Breast epithelium (tissue), 4 donors: Measurements from ENCODE around the gene GOLGA6B. TPM values are rescaled to one million over a fixed set of nuclear protein-coding genes. Genes with fewer than 3 reads are reported as not detected.
"Not testable (repeated sequence)": the region's sequence is repeated elsewhere in the genome, so short reads cannot be mapped to it uniquely, and the experiment has no call there.

Source experiments
- DNase-seq, 2 donors: peaks; one replicate each; pipeline ENCODE4 v3.0.0-alpha.2; 2019; ENCODE audit warnings: low spot score in 2 of 2
- H3K27ac ChIP-seq, 2 donors: fragments of 200-600 bp; sonication (generic) in 1 of 2; one replicate each; pipeline ENCODE4 v1.5.1; 2016 to 2019; ENCODE audit warnings: mild to moderate bottlenecking in 1 of 2
- H3K27me3 ChIP-seq, 2 donors: fragments of 200-600 bp; sonication (generic) in 1 of 2; one replicate each; pipeline versions ENCODE4 v1.5.1 to v1.6.0; 2017 to 2019; ENCODE audit warnings: control low read depth in 1 of 2, mild to moderate bottlenecking in 1 of 2
- H3K36me3 ChIP-seq: fragments of 200-600 bp; one replicate; pipeline ENCODE4 v1.5.1; 2019
- H3K4me1 ChIP-seq, 2 donors: fragments of 200-600 bp; sonication (generic); one replicate each; pipeline ENCODE4 v1.5.1; 2016 to 2019; ENCODE audit warnings: control low read depth in 1 of 2
- H3K4me3 ChIP-seq, 3 donors: fragments of 200-600 bp; sonication (generic); 1 replicate in 2 of 3; 2 replicates in 1 of 3; pipeline ENCODE4 v1.5.1; 2016 to 2019; ENCODE audit warnings: mild to moderate bottlenecking in 3 of 3, moderate library complexity in 2 of 3
- H3K9me3 ChIP-seq, 2 donors: fragments of 200-600 bp; sonication (generic) in 1 of 2; one replicate each; pipeline ENCODE4 v1.5.1; 2016 to 2019; ENCODE audit warnings: control low read depth in 1 of 2
- POLR2A ChIP-seq: fragments of 450-650 bp; IDR thresholded peaks from one replicate; pipeline ENCODE4 v1.6.1; 2016; ENCODE audit warnings: antibody characterized with exemption, mild to moderate bottlenecking, moderate library complexity
- POLR2AphosphoS5 ChIP-seq, 3 donors: sonication (generic); formaldehyde crosslinking; IDR thresholded peaks; one replicate each; pipeline ENCODE4 v1.6.1; 2017; ENCODE audit warnings: antibody characterized with exemption in 3 of 3
- intact Hi-C: fragments of 100-400 bp; cut with DNase I; formaldehyde crosslinking; loops from one replicate; pipeline ENCODE4 v1.15.1; 2023; ENCODE audit warnings: low total_unique reads
- total RNA-seq, 3 donors: library from RNA; depleted of rRNA; stranded (reverse); fragments of >200 nt; gene quantifications; one replicate each; pipeline ENCODE4 v1.1.0, GENCODE V29; 2016
- TF ChIP-seq, protein P1 (sequence below), 3 donors: fragments of 450-650 bp; IDR thresholded peaks; one replicate each; pipeline ENCODE4 v1.5.1; 2016 to 2017; ENCODE audit warnings: antibody characterized with exemption in 3 of 3, mild to moderate bottlenecking in 3 of 3, moderate library complexity in 3 of 3

The GOLGA6B gene, protein sequence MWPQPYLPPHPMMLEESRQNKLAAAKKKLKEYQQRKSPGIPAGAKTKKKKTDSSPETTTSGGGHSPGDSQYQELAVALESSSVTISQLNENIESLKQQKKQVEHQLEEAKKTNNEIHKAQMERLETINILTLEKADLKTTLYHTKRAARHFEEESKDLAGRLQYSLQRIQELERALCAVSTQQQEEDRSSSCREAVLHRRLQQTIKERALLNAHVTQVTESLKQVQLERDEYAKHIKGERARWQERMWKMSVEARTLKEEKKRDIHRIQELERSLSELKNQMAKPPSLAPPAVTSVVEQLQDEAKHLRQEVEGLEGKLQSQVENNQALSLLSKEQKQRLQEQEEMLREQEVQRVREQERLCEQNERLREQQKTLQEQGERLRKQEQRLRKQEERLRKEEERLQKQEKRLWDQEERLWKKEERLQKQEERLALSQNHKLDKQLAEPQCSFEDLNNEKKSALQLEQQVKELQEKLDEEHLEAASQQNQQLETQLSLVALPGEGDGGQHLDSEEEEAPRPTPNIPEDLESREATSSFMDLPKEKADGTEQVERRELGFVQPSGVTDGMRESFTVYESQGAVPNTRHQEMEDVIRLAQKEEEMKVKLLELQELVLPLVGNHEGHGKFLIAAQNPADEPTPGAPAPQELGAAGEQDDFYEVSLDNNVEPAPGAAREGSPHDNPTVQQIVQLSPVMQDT
- total RNA-seq: not detected

GRCh38 chr15:72654397-72654796 lies at the start of gene GOLGA6B:
Gene GOLGA6B, plus strand, starts transcription at chr15:72654697. Its CDS starts 41 bp downstream, at chr15:72654738.
- H3K4me3 ChIP-seq, H3K36me3 ChIP-seq, H3K4me1 ChIP-seq, H3K27me3 ChIP-seq, H3K27ac ChIP-seq, intact Hi-C loops, DNase-seq, H3K9me3 ChIP-seq: not testable (repeated sequence)

GRCh38 chr15:72604794-72605193 lies 49.7 kb upstream of the GOLGA6B start:
- H3K27me3 ChIP-seq: no peaks in the 10 kb centered on the region
- H3K36me3 ChIP-seq: no peaks in the 10 kb centered on the region
- intact Hi-C loops: no loop called here

DNA sequence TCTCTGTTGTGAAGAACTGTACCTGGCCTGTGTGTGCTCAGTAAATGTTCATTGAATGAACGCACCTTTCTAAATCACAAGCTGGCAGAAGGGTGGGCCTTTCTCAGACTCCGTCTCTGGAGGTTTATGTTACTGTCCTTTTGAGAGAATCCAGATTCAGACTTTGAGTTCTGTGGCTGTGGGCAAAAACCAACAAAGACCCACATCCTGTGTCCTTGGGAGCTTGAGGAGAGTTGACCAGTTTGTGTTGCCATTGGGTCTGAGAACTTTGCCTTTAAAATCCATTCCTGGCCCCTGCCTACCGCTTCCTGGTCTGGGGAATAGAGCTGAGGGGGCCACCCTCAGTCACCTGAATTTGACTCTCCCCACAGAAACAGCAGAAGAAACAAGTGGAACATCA lies 46.4 kb upstream of the GOLGA6B start:
- not testable (repeated sequence) for DNase-seq, H3K27ac ChIP-seq, H3K36me3 ChIP-seq, H3K4me3 ChIP-seq, H3K4me1 ChIP-seq, H3K9me3 ChIP-seq, H3K27me3 ChIP-seq
- intact Hi-C loops: loop anchor here (2.0 kb wide), 1 partner anchor 57 kb away; no protein-coding TSS in a partner anchor

More at GRCh38 chr15:72604794-72605193, 49.7 kb upstream of the GOLGA6B start:
- Histone ChIP-seq H3K4me3 (no peak overlapping the region), H3K9me3 (no peaks in the 10 kb centered on the region), H3K27ac (no peak overlapping the region), H3K4me1 (no peaks in the 10 kb centered on the region)
- no peak for DNase-seq
- TF ChIP-seq, protein P1, sequence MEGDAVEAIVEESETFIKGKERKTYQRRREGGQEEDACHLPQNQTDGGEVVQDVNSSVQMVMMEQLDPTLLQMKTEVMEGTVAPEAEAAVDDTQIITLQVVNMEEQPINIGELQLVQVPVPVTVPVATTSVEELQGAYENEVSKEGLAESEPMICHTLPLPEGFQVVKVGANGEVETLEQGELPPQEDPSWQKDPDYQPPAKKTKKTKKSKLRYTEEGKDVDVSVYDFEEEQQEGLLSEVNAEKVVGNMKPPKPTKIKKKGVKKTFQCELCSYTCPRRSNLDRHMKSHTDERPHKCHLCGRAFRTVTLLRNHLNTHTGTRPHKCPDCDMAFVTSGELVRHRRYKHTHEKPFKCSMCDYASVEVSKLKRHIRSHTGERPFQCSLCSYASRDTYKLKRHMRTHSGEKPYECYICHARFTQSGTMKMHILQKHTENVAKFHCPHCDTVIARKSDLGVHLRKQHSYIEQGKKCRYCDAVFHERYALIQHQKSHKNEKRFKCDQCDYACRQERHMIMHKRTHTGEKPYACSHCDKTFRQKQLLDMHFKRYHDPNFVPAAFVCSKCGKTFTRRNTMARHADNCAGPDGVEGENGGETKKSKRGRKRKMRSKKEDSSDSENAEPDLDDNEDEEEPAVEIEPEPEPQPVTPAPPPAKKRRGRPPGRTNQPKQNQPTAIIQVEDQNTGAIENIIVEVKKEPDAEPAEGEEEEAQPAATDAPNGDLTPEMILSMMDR (IDR thresholded peaks at IDR 0.05): no peak
- no peak for TF ChIP-seq POLR2AphosphoS5 (IDR thresholded peaks at IDR 0.05)
- no peak for TF ChIP-seq POLR2A

GRCh38 chr15:72609862-72610261 lies 44.6 kb upstream of the GOLGA6B start:
- H3K36me3 ChIP-seq: no peaks in the 10 kb centered on the region
- no peak for DNase-seq
- TF ChIP-seq POLR2A (no peak), POLR2AphosphoS5 (IDR thresholded peaks at IDR 0.05) (no peak)
- TF ChIP-seq, protein P1 (IDR thresholded peaks at IDR 0.05): no peak
- H3K4me1 ChIP-seq: no peaks in the 10 kb centered on the region
- intact Hi-C loops: loop anchor here (2.0 kb wide), 1 partner anchor 59 kb away; no protein-coding TSS in a partner anchor
- H3K9me3 ChIP-seq: no peaks in the 10 kb centered on the region
- H3K27ac ChIP-seq: no peak overlapping the region
- no peak overlapping the region for H3K4me3 ChIP-seq
- H3K27me3 ChIP-seq: no peaks in the 10 kb centered on the region

DNA sequence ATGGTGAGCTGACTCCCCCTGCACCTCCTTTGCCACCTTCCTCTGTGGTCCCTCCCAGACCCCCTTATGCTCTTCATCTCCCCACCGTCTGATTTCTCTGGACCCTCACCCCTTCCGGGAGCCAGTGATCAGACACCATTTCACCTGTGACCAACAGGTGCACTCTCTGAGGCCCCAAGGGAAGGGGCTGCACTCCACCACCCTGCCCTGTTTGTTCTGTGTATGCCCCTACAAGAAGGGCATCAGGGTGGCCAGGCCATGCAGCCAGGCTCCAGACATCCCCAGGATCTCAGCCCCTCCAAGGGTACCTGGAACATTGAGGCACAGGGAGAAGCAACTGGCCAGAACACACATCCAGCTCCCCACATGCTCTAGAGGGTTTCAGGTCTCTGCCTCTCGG lies 42.2 kb upstream of the GOLGA6B start:
- DNase-seq, H3K27me3 ChIP-seq, H3K4me3 ChIP-seq, H3K27ac ChIP-seq, H3K36me3 ChIP-seq, H3K9me3 ChIP-seq, H3K4me1 ChIP-seq, intact Hi-C loops: not testable (repeated sequence)

GRCh38 chr15:72614810-72615532 lies 39.5 kb upstream of the GOLGA6B start:
- H3K27ac ChIP-seq: no peak overlapping the region
- intact Hi-C loops: no loop called here
- no peaks in the 10 kb centered on the region for H3K36me3 ChIP-seq
- H3K27me3 ChIP-seq: no peaks in the 10 kb centered on the region
- TF ChIP-seq POLR2A (no peak), POLR2AphosphoS5 (IDR thresholded peaks at IDR 0.05) (no peak)
- no peaks in the 10 kb centered on the region for H3K9me3 ChIP-seq
- DNase-seq: no peak
- H3K4me3 ChIP-seq: no peak overlapping the region
- no peaks in the 10 kb centered on the region for H3K4me1 ChIP-seq

GRCh38 chr15:72615533-72616233 lies 38.8 kb upstream of the GOLGA6B start:
- H3K4me3 ChIP-seq, DNase-seq, intact Hi-C loops, H3K4me1 ChIP-seq, H3K9me3 ChIP-seq, H3K36me3 ChIP-seq, H3K27ac ChIP-seq, H3K27me3 ChIP-seq: not testable (repeated sequence)
